CD4-positive, alpha-beta T cell treated with Interleukin-15 for 1 hour (primary cell): Measurements from ENCODE around the gene CCND1.
"Not testable (repeated sequence)": the region's sequence is repeated elsewhere in the genome, so short reads cannot be mapped to it uniquely, and the experiment has no call there.

Source experiments
- DNase-seq: peaks from one replicate; pipeline ENCODE4 v3.0.0-alpha.2; 2020

The CCND1 gene

GRCh38 chr11:69694781-69695180 lies 53.8 kb downstream of the CCND1 start:
- no peak for DNase-seq

GRCh38 chr11:69695581-69695980 lies 54.6 kb downstream of the CCND1 start:
- DNase-seq: no peak

GRCh38 chr11:69695995-69696394 lies 55.0 kb downstream of the CCND1 start:
- DNase-seq: not testable (repeated sequence)

- no peak for DNase-seq
These were observed 56.0 kb downstream of the CCND1 start for GRCh38 chr11:69696749-69697468.

- DNase-seq: no peak
These were observed 56.5 kb downstream of the CCND1 start for GRCh38 chr11:69697469-69697843.

- DNase-seq: no peak
These were observed 56.9 kb downstream of the CCND1 start for GRCh38 chr11:69697861-69698260.

GRCh38 chr11:69698362-69698761 lies 57.4 kb downstream of the CCND1 start:
- DNase-seq: no peak

GRCh38 chr11:69699213-69699612 lies 58.3 kb downstream of the CCND1 start:
- no peak for DNase-seq

GRCh38 chr11:69700278-69701140 lies 59.6 kb downstream of the CCND1 start:
- no peak for DNase-seq

- no peak for DNase-seq
These were observed 61.3 kb downstream of the CCND1 start for GRCh38 chr11:69702239-69702691.

GRCh38 chr11:69702769-69703452 lies 62.0 kb downstream of the CCND1 start:
- DNase-seq: no peak

GRCh38 chr11:69703453-69703767 lies 62.5 kb downstream of the CCND1 start:
- DNase-seq: no peak
